GDM1 (cell line): ENCODE data around the gene RICTOR.

Experiments
- DNase-seq: peaks from one replicate; lab custom pipeline; 2025; lab: John Stamatoyannopoulos, UW

Gene RICTOR

DNA sequence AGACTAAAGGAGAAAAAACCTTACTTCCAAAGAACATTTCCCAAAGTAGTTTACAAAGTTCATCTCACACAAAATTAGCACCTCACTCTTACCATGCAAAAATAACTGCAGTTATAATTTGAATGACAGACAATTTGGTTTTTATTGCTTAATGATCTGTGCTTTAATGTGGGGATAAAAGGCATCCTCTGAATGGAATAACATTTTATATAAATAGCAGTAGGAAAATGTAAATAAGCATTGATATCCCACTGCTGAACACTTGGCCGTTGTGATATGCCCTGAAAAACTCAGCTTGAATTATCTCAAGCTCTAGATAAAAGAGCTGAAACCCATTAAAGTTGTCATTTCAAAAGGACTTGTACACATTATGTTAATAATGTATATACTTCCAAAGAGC, 135.2 kb downstream of the RICTOR start:
- DNase-seq, result no peak

DNA sequence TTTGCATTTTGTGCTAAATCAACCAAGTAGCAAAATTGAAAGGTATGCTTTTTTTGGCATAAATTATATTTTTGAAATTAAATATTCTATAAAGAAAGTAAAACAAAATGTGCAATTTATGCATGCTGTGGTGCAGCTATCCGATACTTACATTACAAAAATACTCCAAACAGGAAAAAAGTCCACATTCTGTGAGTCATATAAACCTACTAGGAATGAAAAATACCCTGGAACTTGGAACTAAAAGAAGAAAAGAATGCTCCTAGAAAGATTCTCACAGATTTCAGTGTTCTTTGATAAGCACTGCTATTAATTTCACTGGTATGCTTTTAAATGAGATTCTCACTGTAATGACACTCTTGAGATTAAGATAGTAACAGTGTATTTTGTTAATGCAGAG, 135.8 kb downstream of the RICTOR start:
- no peak for DNase-seq

DNA sequence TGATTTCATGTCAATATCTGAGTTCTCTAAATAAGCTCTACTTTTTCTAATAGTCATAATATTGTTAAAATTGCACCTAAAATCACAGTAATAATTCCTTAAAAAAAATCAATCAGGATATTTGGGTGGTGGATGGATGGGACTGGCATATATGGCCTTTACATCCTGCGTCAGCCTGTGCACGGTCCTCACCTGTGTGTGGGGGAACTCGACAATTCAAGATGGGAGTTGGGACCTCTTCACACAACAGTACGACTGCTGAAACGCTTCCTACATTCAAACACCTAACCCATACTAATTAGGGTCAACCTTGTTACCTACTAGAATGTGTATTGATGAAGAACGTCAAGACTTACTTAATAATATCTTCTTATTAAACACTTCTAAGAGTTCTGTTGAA, 137.9 kb downstream of the RICTOR start:
- DNase-seq, result no peak

DNA sequence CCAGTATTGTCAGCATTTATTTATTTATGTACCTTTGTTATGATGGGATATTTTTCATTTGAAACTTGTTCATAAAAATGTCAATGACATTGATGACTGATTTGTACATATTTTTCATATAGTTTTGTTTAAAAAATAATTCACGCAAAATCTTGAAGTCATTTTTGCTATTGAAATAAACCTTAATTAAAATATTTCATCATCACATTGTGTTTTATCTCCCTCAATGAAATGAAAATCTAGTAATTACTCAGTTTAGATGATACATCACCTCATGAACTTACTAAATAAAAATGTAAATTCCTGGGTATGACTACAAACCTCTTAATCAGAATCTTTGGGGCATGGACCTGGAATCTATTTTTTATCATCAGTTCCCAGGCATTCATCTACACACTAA, 138.8 kb downstream of the RICTOR start:
- DNase-seq, result no peak

DNA sequence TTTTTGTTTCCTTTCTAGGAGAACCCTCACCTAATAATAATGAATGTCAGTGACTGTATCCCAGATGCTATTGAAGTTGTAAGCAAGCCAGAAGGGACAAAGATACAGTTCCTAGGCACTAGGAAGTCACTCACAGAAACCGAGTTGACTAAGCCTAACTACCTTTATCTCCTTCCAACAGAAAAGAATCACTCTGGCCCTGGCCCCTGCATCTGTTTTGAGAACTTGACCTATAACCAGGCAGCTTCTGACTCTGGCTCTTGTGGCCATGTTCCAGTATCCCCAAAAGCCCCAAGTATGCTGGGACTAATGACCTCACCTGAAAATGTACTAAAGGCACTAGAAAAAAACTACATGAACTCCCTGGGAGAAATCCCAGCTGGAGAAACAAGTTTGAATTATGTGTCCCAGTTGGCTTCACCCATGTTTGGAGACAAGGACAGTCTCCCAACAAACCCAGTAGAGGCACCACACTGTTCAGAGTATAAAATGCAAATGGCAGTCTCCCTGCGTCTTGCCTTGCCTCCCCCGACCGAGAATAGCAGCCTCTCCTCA, 141.3 kb downstream of the RICTOR start:
- DNase-seq, result no peak

DNA sequence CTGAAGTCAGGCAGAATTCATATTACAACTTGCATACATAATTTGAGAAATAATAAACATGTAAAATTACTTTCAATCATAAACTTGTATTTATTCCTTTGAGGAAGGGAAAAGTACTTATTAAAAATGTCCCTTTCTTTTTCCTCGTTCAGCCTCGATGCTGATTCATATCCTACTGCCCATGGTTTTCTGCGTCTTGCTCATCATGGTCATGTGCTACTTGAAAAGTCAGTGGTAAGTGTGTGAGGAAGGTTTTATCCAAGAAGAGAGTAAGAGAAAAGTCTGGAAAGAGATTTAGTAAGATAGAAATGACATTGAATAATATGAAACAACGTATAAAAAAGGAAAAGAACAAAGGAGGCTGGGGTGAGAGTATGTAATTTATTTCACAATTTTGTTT, 142.5 kb downstream of the RICTOR start:
- no peak for DNase-seq

DNA sequence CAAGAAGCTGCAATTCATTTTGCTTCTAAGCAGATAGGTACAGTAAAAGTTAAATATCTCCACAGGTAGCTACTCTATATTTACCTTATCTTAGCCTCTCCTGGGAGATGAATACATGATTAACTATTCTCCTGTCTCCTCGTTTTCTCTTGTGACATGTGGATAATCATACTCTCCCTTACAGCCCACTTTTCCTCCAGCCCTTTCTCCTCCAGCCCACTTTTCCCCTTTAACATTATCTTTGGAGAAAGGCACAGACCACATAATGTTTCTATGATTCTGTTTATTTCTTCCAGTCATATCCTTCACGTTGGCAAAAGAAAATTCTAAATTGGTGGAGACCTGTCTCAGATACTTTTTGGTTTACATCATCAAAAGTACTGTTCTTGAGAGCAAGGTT, 144.4 kb downstream of the RICTOR start:
- no peak for DNase-seq

DNA sequence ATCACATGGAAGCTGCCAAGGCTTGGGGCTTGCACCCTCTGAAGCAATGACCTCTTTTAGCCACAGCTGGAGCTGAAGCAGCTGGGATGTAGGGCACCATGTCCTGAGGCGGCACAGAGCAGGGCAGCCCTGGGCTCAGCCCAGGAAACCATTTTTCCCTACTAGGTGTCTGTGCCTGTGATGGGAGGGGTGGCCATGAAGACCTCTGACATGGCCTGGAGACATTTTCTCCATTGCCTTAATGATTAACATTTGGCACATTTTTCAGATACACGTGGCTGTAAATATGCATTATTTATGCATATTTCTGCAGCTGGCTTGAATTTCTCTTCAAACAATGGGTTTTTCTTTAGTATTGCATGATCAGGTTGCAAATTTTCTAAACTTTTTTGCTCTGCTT, 146.7 kb downstream of the RICTOR start:
- no peak for DNase-seq

DNA sequence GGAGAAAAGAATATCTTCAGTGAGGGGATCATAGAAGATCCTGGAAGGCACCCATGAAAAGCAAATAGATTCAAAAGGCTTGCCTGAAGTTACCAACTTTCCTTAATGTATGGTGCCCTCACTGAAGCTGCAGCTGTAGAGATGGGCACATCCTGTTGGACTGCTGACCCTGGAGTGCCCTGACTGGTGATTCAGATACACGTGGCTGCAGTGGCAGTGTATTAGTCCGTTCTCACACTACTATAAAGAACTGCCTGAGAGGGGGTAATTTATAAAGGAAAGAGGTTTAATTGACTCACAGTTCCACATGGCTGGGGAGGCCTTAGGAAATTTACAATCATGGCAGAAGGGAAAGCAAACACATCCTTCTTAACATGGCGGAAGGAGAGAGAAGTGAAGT, 148.1 kb downstream of the RICTOR start:
- DNase-seq, result no peak

DNA sequence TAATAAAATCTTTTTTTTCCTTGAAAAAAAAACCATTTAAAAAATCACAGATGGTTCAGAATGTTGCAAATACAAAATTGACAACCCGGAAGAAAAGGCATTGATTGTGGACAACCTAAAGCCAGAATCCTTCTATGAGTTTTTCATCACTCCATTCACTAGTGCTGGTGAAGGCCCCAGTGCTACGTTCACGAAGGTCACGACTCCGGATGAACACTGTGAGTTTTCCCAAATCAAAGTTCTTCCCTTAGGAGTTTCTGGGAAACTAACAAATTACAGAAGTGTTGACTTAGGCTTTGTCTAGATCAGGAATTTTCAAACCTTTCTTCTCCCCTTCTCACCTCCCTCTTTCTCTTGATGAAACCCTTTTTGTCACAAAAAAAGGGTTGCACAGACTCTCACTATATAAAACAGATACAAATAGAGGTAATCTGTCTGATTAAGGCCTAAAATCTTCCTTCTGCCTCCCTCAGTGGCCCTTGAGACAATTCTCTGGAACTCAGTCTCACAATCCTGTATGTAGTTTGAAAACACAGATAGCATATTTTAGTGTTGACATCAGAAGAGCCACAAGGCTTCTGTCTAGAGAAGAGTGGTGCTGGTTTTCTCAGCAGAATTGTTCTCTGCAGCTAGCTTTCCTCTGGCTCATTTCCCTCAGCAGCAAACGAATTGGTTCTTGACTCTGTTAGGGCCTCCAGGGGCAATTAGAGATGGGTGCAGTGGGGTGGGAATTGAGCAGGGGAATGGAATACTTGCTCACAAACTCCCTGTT, 148.9 kb downstream of the RICTOR start:
- no peak for DNase-seq

DNA sequence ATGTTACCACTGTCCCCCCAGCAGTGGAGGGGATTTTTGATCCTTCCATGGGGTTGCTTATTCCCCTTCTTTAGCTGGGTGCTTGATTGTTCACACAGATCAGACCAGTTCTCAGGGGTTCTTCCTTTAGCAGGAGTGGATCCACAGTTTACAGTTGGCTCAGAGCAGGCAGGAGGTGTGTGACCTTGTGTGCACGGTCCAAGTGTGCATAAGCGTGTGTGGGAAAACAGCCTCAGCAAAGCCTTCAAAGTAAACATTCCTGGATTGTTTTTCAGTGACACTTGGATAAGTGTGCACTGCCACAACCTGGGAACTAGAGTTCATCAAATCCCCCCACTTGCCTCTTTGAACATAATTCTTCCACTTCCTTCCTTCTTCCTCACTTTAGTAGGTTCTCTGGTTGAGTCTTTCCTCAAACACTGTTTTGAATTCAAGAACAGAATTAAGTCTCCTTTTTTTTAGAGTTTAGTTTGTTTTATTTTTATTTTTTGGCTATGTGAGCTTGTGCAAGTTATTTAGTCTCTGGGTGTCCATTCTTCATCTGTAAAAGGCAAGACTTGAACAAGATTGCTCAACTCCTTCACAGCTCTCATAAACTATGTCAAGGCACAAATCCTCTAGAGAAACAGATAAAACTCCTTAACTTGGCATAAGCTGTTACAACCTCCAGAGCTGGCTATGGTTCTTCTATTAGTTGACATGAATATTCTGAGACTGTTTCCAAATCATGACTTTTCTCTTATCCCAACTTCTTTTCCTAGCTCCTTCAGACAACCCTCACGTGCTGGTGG, 150.3 kb downstream of the RICTOR start:
- DNase-seq, result no peak

DNA sequence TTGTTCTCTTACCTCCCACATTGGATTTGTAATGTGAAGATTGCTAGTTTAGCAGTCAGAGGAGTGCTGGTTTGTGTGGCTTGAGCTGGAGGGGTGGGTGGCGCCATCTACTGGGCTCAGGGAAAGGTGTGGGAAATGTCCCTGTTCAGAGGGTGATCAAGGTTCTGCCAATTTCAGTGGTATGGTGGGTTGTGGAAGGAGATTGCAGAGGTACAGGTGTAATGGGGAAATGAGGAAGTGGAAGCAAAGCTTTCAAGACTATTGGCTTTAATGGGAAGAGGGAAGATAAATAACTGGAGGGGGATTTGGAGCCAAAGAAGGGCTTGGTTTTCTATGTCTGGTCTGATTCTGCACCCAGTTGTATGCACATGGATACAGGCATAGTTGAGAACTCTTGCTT, 152.0 kb downstream of the RICTOR start:
- DNase-seq, result peak; percentile 21

DNA sequence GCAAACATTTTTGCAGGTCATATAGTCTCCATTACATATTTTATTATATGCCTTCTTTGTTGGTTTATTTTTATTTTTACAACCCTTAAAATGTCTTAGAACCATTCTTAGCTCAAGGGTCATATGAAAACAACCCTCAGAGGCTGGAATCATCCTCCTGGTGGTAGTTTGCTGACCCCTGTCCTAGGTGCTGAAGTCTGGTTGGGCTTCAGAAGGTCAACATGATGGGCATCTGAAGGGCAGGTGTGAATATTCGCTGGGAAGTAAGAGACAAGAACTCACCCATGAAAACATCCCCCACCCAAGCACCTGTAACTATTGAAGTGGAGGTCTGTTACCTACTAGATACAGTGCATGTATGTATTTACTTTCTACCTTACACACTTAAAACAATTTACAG, 153.0 kb downstream of the RICTOR start:
- DNase-seq, result no peak

DNA sequence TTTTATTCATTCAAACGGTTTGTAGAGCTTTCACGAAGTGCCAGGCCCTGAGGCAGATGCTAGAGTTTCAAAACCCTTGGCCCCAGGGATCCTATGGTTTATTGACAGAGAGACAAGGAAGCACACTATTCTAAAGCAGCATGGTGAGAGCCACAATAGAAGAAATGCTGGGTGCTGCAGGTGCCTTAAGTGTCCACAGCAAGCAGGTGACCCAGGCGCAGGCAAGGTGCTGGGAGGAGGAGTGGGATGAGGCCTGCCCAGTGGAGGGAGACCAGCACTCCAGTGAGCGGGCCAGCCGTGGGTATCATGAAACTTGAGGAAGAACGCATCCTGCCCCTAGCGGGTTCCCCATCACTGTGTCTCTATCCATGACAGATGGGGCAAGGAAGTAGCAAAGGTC, 157.4 kb downstream of the RICTOR start:
- DNase-seq, result no peak

DNA sequence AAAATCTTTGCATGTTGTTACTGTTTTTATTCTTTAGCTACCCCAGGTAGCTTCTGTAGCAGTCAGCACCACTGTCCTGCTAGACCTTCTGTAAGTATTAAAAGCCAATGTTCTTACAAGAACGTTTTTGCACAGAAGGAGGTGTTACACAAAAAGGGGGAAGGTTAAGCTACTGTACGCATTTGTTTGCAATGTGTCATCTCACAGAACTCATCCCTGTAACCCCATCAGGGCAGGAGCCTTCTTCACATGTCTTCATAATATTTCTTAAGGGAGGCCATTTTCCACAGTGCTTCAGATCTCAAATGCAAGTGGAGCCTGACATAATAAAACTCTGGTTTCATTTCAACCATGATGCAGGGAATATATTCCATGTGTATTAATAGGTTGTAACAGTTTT, 160.5 kb downstream of the RICTOR start:
- no peak for DNase-seq

DNA sequence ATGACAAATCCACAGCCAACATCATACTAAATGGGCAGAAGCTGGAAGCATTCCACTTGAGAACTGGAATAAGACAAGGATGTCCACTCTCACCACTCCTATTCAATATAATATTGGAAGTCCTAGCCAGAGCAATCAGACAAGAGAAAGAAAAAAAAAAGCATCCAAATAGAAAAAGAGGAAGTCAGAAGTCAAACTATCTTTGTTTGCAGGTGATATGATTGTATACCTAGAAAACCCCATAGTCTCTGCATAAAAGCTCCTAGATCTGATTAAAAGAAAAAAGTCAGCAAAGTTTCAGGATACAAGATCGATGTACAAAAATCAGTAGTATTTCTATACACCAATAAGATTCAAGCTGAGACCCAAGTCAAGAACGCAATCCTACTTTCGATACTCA, 162.3 kb downstream of the RICTOR start:
- DNase-seq, result no peak

DNA sequence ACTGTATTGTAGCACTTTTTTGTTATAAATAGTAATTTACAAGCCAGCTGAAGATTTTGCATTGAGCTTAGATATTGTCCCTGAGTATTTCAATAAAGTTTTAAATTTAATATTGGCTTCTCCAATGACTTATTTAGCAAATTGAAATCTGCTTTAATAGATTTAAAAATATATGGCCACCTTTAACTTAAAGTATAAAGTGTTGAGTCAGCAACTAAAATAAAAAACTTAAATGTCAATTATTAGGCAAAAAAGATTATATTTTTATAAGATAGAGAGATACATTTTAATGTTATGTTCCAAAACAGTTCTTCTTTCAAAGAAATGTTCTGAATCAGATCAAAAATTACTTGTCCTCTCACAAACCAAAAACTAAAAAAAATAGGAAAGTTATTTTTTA, 167.7 kb downstream of the RICTOR start:
- DNase-seq, result no peak

DNA sequence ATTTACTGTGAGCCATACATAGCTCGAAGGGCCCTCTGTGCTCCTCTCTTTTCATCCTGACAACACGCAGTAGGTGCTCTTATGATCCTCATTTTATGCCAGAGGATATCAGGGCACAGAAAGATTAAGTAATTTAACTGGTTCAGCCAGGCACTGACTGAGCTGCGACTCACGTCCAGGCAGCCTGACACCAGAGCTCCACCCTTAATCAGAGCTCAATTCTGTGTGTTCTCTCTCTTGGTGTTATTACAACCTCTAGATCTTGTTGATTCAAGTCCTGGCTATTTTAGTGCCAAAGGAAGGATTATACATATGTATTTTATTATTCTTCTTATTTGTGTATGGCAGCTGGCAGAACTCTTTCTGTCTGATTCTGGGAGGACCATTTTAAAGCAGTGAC, 168.7 kb downstream of the RICTOR start:
- DNase-seq, result no peak

DNA sequence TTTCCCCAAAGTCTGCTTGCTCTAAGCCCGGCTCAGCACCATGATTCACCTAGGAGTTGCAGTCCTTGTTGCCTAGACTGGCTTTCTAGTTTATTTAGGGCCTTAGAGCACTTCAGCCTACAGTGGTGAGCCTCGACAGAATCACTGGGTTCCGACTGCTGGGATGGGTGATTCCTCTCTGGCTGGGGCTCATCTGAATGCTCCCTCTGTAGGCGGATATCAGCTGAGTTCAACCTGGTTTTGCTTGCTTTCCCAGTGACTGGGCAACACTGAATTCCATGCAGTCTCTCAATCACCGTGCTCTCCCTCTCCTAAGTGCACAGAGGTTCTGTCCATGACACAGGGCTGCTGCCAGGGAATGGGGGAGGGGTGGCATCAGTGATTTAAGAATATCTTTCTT, 174.3 kb downstream of the RICTOR start:
- DNase-seq, result no peak

DNA sequence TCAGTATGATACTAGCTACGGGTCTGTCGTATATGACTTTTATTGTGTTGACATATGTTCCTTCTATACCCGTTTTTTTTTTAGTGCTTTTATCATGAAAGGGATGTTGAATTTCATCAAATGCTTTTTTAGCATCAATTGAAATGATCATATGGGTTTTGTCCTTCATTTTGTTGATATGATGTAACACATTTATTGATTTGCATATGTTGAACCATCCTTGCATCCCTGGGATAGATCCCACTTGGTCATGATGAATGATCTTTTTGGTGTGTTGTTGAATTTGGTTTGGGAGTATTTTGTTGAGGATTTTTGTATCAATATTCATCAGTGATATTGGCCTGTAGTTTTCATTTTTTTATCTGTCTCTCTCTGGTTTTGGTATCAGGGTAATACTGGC, 177.4 kb downstream of the RICTOR start:
- no peak for DNase-seq

DNA sequence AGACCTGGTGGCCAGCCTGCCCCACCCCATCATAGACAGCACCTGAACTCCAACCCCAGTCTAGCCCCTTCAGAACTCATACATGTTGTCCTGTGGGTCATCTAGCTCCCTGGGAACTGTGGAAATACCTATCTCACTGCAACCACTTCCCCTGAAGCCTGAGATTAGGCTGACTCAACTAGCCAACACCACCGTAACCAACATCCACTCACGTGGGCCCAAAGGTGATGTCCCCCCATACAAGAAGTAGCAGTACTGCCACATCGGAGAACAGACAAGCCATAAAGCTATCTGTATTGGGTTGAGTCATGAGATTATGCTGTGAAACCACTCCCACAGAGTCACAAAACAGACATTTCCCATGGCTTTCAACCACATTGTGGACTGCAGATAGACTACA, 181.8 kb downstream of the RICTOR start:
- no peak for DNase-seq

DNA sequence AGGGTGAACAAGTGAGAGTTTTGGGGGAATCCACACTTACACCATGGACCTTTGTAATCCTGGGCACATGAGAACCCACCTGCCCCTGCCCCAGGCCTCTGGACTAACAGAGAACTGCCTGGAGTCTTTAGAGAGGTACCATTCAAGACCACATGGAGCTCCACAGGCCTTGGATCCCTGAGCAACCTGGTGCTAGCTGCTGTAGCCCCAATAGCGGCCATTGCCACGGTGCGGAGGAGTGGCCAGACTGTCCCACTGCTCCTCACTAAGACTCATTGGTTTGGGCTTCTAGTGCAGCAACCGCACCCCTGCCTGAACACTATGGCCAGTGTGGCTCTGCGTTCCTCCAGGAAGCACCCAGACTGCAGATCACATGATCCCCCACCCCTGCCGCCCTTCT, 182.6 kb downstream of the RICTOR start:
- no peak for DNase-seq

DNA sequence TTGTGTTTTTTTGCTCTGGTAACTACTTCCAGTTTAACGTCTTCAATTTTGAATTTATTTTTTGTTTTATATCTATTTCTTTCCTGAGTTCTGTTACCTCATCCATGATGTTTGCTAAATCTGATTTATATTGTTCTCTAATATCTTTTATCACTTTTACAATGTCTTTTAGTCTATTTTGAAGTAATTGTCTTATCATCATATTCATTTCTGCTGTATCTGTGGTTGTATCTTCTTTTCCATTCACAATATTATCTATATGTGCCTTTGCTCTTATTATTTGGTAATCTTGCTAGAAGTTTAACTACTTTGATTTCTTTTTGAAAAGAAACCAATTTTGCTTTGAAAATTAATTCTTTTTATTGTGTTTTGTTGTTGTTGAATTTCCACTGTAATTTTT, 184.8 kb downstream of the RICTOR start:
- DNase-seq, result no peak
